Endometrium (tissue), 2 donors: ENCODE results near the gene ANKH.

Experiments
- FAIRE-seq: peaks from 2 replicates; lab custom pipeline; 2012; peaks lifted over from hg19 to GRCh38; lab: Jason Lieb, UNC
- donor health status: control.
- donor health status: control.

ANKH gene

DNA sequence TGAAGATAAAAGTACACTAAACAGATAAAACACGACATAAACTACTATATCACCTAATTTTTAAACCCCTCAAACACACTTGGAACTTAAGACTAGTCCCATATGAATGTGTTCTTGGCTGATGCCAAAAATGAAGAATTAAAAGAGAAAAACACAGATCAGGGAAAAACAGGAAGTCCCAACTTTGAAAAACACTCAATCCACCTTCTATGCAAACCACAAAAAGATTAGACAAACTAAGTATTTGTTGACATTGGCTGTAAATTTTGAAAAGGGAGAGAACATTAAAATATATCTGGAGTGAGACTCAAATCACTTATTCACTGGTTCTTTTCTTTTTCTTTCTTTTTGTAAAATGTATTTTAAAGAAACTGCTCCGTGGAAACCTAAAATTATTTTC lies 81.4 kb downstream of the ANKH start:
- FAIRE-seq = no peak

DNA sequence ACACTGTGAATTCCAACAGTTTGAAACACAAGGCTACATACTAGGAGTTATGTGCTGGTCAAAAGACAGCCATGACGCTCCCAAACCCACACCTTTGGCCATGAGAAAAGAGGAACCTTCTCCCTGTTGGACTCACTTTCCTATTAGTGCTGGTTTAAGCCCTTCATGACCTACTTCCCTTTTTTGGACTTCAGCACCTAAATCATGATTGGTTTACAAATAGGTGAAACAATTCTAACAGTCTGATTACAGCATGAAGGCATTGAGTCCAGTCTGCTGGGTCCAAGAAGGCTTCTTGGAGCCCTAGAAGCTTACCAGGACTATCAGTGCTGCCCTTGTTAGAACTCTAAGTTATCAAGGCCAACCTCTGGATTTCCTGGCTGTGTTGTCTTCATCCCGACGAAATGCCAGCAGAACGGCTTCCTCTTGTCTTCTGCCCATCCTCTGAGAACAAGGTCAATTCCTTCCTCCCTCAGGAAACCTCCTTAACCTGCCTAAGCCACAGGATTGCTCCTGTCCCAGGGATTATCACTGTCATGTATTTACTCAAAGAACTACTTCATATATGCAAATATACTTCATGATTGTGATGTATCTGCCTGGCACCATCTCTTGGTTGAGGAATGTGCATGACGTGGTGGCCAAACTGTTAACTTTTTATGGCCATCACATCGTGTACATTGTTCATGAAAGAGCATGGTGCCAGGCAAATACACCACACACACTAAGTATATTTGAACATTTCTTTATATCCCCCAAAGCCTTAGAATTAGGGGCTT lies 83.6 kb downstream of the ANKH start:
- FAIRE-seq = no peak

DNA sequence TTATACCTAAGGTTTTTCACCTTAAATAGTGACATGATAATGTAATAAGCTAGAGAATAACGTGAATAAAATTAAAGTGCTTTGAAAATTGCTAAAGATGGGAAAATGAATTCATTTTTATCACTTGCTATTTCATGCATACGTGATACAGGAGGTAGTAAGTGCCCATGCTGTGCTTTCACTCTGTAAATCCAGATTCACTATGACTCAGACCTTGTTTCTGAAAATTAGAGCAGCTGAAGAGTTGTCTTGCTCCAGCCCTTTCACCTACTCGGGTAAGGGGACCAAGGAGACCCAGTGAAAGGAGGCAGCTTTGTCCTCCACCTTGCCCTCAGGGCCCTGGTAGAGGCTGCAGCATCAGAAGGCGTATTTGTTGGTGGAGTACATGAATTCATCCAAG lies 87.9 kb downstream of the ANKH start:
- no peak for FAIRE-seq

DNA sequence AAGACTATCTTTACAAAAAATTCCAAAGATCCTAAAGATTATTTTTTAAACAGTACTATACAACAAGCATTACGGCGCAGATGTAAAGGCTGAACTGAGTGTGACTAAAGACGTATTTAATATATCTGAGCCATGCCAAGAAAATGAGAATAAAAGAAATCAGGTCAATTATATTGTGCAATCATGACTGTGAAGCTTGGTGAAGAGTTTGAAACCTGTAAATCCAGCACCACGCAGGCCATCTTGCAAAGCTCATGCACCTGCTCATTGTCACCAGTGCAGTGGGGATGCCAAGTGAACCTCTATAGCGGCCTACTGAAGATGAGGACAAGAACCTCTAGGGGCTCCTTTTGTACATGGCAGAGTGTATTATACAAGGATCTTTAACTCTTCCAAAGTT lies 89.0 kb downstream of the ANKH start:
- FAIRE-seq = no peak

DNA sequence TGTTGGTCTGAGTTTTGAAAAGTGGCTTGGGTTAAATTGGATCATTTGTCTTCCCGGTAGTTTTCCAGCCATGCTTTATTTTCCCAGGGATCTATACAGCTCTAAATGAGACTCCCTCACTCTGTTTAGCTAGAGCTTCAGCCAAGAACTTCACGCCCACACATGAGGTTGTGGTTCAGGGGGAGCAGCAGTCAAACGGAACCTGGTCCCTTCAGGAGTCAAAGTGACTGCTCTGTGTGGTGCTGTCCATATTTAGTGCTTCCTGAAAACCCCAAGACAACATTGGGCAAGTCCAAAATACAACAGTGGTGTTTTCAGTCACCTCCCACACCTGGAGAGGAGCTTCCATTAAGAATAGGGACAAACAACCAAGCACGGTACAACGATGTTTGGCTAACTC lies 90.5 kb downstream of the ANKH start:
- no peak for FAIRE-seq

DNA sequence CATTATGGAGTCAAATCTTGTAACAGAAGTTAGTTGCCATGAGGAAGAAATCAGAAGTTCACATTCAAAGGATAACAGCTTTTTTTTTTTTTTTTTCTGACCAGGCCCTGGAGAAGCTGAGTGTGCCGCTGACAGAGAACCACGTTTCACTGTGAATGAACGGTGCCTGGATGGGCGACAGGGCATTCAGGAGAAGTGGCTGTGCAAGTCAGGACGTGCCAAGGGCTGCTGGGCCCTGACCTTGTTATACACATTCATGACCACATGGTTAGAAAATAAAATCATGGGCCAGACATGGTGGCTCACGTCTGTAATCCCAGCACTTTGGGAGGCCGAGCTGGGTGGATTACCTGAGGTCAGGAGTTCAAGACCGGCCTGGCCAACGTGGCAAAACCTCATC lies 91.6 kb downstream of the ANKH start:
- no peak for FAIRE-seq

DNA sequence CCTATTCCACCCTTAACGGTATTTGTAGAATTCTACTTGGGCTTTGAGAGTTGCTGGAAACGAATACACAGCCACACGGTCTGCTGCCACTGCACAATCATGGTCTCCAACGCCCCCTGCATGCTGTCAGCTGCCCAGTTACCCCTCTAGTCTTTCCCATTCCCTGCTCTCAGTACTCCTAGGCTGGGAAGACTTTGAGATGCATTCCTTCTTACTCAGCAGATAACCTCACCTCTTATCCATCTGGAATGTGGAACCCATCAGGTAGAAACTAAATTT lies 92.8 kb downstream of the ANKH start:
- no peak for FAIRE-seq

DNA sequence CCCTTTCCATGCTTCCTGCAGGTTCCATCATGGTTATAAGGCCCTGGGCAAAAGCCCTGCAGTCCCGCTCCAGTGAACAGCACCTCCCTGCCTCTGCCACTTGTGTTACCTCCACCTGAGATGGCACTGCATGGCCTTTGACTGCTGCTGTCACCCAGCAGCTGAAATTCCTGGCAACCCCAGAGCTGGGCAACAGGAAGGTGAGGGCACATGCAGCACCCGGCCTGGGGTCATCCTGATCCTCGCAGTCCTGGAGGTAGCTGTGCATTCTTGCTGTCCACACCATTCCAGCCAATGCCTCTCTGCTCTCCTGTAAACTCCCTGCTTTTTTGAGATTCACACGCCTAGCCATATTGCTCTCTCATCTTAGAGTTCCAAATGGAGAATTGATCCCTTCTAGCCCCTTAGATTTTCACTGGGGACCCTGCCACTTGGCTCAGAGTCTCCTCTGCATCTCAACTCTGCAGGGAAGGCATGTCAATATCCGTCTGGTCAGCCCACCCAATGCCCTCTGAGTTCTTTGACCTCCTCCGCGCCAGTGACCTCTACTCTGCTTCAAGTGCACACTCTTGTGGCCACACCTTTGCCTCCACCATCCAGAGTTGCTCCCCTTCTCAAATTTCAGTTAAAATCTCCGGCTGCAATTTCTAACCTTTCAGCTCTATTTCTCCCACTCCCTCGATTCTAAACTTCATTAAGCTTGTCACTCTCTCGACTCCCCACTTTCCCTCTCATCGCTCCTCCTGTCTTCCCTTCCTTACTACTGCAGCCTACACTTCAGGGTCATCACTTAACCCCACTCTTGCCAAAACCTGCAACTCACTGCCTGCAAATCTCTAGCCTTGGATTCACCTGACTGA lies 93.4 kb downstream of the ANKH start:
- no peak for FAIRE-seq

DNA sequence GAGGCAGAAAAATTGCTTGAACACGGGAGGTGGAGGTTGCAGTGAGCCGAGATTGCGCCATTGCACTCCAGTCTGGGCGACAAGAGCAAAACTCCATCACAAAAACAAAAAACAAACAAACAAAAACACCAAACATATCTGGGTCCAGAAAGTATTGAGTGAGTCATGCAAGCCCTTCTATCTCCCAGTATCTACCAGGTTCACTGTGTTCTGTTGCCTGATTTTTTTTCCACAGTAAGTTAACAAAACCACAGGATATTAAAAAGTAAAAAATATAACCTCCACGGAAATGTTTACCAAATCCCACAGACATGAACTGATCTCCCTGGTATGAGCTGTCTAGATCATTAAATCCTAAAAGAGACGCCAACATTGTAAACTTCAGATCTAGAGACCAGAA lies 94.4 kb downstream of the ANKH start:
- FAIRE-seq = no peak

DNA sequence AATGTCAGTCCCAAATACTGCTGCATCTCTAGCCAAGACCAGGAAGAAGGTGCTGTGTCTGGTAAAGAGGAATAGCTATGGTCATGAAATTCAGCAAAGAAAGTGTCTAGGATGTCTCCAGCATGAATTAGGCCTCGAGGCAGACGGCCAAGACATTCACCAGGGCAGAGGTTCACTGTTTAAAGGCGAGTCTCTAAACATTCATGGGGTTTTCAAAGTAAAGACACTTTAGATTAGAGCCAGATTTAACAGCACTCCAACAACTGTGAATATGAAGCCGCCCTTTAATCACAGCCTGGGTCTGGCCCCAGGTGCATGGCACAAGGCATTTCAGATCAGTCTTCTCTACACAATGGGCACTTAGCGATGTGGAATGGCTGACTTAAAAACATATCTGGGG lies 95.0 kb downstream of the ANKH start:
- no peak for FAIRE-seq

DNA sequence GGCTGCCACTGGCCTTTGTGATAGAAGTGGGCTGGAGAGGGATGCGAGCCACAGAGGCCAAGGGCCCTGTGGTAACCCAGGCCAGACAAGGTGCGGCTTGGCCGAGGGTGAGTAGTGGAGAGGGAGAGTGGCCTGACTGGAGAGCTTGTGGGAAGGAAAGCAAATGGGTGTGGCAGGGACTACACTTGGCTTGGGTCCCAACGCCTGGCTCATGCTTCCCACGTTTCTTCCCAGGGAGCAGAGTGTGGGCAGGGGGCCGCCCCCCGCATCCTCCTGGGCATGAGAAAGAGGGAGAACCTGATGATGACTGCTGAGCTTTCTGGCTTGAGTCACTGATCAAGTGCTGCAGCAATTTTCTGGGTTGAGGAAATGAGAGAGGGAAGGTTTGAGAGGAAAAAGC lies 95.7 kb downstream of the ANKH start:
- FAIRE-seq = no peak

DNA sequence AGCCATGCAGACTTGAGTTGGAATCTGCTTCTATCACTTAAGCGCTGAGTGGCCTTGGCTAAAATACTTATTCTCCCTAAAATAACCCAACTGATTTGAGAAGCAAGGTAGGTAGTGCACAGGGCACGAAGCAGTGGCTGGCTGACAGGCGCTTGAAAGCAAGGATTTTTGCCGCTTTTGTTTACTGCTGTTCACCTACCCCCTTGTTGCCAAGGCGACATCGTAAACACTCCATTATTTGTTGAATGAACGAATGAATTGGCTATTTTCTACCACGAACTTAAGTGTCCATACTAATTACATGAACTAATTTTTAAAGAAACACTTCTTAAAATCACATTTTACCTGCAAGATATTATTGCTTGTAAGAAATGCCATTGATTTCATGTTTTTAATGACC lies 98.0 kb downstream of the ANKH start:
- FAIRE-seq = no peak

DNA sequence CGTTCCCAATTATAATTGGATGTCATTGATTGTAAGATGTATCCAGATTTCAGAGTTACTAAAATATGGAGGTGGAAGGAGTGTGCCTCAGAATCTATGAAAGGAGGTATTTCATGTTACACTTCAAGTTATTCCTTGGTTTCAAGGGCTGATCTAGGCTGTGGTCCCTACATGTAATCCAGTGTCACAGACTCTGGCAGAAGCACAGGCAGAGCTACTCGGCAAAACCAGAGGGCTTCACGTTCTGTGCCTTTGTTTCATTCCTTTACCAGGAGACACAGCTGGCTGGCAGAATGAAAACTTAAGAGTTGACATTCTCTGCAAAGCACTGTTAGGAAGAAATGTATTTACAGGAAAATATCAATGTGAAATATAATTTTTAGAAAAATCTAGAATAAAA lies 99.6 kb downstream of the ANKH start:
- FAIRE-seq = no peak

DNA sequence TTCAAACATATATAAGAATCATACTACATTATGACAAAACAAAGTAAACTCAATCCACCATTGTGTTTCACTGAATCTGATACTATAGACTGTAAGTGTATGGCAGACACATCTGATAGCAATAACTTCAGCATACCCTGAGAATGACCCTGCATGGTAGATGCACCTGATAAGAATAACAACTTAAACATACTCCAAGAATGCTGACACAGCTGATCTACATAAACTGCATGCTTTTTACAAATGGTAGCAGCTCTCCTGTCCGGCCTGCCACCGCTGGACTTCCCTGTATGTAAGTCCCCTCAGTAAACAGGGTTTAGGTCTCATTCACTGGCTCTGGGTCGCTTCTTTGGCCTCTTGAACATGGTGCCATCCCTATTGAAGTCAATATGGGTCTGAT lies 100.4 kb downstream of the ANKH start:
- FAIRE-seq = no peak

DNA sequence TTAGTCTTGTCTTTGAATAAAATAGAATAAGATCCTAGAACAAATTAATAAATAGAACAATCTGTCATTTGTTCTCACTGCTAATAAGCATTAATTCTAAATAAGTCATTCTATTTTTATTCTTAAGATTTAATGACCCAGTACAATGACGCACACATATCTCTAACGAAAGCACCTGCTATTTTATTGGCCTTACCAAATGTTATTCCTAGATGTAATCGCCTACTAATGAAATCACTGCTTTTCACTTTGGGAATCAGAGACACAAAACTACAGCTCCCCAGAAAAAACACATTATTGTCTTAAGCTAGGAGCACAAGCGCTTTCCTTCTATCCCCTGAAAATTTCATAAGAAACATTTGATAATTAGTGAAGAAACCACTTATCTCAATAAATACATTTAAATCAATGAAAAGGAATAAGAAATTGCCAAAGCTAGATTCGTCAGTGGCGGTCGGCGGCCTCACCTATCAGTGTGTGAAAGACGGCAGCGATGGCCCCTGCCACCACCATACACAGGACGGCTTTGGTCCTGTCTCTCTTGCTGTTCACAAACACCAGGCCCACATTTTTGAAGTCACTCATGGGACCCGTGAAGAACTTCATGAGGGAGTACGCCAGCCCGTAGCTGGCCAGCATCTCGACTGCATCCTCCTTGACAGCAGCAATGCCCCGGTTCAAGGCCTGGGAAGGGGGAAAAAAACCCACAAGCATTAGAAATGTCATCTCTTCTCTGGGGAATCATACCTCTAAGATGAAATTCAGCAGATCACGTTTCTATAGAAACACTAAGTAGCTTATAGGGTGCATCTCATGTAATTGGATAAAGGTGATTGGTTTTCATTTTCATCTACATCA lies 102.8 kb downstream of the ANKH start:
- FAIRE-seq = no peak

DNA sequence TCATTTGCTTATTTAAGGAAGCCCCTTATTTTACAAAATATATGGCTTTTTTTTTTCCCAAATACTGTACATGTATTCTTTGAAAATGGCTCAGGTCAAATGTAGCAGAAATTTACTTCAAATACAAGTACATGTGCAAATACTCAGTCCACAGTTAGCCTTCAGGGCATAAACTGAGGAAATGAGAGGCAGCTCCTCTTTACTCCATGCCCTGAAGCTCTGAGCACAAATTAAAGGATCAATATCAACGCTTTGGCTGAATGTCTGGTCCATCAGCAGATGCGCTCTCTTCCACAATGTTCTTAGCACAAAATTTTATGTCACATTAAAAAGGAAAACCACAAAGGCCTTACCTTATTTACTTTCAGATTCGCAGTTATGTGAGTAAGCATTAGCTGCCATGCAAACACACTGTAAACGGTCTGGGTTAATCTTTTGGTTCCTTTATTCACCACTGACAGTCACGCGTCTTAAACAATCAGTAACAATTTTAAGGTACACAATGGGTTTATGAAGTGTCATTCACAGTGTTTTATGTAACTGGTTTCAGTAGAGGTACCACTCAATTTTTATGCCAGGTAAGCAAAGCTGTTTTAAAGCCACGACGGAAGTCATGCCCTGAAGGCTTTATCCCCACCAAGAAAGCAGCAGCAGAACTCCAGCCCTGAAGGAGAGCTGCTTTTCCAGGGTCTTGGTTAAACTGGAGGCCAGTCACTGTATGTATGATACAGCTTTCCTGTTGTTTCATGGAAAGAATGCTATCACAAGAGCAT lies 103.7 kb downstream of the ANKH start:
- FAIRE-seq = no peak

DNA sequence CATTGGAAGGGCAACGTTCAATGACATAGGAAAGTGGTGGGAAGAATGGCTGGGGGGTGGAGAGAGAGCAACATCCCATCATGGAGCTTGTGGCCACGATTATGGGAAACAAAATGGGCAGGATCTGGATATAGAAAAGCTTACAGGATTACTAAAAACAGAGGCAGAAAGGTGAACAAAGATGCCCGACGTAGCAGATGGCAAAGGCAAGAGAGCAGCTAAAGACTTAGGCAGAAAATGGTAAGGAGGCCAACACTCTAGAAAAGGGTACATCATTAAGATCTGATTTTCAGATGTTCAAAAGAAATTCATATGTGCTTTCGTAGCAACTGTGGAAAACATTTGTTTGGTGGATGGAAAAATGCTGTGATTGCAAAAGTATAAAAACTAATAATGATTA lies 104.5 kb downstream of the ANKH start:
- no peak for FAIRE-seq

DNA sequence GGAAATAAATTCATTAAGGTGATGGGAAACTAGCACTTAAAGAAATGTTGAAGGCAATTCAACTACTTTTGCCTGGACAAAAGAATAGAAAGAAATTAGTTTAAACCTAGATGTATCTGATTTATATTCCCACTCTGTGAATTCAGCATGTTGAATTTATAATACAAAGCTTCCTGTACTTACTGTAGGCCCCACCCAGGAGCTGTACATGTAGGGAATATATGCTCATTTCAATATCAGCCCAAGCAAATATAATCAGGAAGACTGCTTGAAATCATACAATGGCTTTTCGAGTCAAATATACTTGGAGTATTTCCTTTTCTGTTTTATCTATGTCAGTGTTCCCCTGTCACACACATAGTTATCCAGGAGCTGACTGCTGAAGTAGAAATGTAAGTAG lies 105.0 kb downstream of the ANKH start:
- FAIRE-seq = no peak

DNA sequence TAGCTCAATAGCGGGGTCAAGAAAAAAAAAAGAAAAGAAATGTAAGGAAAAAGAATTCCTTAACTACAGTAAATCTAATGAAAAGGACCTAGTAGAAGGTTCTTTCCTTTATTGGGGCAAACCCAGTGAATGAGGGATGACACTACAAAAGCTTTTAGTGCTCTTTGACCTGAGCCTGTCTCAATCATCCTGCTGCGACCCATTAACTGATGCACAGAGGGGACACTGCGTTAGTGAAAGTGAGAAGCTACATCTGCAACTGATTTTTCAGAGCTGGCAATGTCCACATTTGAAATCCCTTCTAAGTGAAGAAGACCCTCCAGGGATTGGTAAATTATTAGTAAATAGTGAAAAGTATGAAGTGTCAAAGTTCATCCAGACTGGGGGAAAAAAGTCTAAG lies 106.0 kb downstream of the ANKH start:
- FAIRE-seq = no peak

DNA sequence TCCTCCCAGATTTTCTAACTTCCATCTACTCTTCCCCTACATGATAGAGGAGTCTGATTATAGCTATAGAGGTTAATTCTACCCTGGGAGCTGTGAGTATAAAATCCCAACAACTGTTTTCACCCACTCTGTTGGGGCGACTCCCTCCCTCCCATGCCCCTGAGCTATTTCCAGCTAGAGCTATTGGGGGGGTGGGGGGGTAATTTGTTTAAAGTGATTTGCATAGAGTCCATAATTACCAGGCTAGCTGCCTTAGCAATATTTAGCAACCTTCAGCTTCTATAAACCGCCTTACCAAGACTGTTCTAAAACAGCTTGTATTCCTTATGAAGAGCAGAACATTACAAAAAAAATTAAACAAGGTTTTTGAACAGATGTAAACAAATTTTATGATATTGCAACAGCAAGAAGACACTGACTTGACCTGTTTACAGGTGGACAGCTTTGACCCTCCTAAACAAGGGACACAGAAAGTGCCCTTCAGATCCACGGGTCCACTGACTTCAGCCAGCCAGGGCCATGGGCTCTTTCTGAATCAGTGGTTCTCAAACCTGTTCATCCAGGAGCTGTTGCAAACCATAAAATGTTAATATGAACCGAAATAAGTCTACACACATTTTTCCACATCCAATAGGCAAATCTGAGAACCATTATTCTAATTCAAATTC lies 108.9 kb downstream of the ANKH start:
- no peak for FAIRE-seq

DNA sequence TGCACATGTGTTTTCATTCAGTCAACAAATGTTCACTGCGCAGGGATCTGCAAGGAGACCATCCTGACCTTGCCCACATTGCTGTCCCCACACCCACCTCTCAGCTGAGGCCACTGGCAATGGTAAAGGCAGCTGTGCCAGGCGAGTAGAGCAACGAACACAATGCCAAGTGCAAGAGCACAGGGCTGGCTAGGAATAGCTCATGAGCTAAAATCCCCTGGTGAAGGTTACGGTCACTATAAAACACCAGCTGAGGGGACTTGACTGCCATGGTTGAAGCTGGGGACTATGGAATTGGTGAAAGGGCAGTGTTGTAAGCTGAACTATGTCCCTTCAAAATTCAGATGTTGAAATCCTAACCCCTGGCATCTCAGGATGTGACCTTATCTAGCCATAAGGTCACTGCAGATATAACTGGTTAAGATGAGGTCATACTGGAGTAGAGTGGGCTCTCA lies 111.0 kb downstream of the ANKH start:
- FAIRE-seq = no peak
